Measurements from ENCODE around the gene FLYWCH2.
"Not testable (repeated sequence)": the region's sequence is repeated elsewhere in the genome, so short reads cannot be mapped to it uniquely, and the experiment has no call there.

FLYWCH2 gene

GRCh38 chr16:2915196-2915929, 32.3 kb downstream of the FLYWCH2 start:
- no peak for DNase-seq

- DNase-seq: peak; percentile 44 to 90
These were observed 36.7 kb downstream of the FLYWCH2 start for GRCh38 chr16:2919511-2920255.

GRCh38 chr16:2923481-2923880, 40.5 kb downstream of the FLYWCH2 start:
- DNase-seq: no peak

- DNase-seq: no peak
These were observed 42.1 kb downstream of the FLYWCH2 start for GRCh38 chr16:2924901-2925755.

GRCh38 chr16:2925951-2926649, 43.1 kb downstream of the FLYWCH2 start:
- no peak for DNase-seq

GRCh38 chr16:2926650-2926999, 43.6 kb downstream of the FLYWCH2 start:
- no peak for DNase-seq

GRCh38 chr16:2927010-2927646, 44.1 kb downstream of the FLYWCH2 start:
- DNase-seq: peak; percentile 81 to 99

- DNase-seq: not testable (repeated sequence)
These were observed 45.1 kb downstream of the FLYWCH2 start for GRCh38 chr16:2928151-2928550.

GRCh38 chr16:2928796-2929195, 45.8 kb downstream of the FLYWCH2 start:
- DNase-seq: no peak

GRCh38 chr16:2929693-2930092, 46.7 kb downstream of the FLYWCH2 start:
- no peak for DNase-seq

GRCh38 chr16:2930236-2930635, 47.2 kb downstream of the FLYWCH2 start:
- no peak for DNase-seq

- not testable (repeated sequence) for DNase-seq
These were observed 48.4 kb downstream of the FLYWCH2 start for GRCh38 chr16:2931231-2931914.

GRCh38 chr16:2933136-2933535, 50.1 kb downstream of the FLYWCH2 start:
- DNase-seq: no peak

GRCh38 chr16:2933701-2934100, 50.7 kb downstream of the FLYWCH2 start:
- DNase-seq: no peak

- DNase-seq: no peak
These were observed 51.4 kb downstream of the FLYWCH2 start for GRCh38 chr16:2934450-2934849.

GRCh38 chr16:2936436-2937011, 53.5 kb downstream of the FLYWCH2 start:
- no peak for DNase-seq

- no peak for DNase-seq
These were observed 54.2 kb downstream of the FLYWCH2 start for GRCh38 chr16:2937170-2937569.

GRCh38 chr16:2938206-2938605, 55.2 kb downstream of the FLYWCH2 start:
- no peak for DNase-seq

GRCh38 chr16:2939968-2940367, 57.0 kb downstream of the FLYWCH2 start:
- DNase-seq: no peak

GRCh38 chr16:2942045-2942444, 59.0 kb downstream of the FLYWCH2 start:
- no peak for DNase-seq

GRCh38 chr16:2943716-2944115, 60.7 kb downstream of the FLYWCH2 start:
- DNase-seq: not testable (repeated sequence)
